SK-N-DZ (cell line): ENCODE results near the gene POLR2H.

Source experiments
- DNase-seq: peaks from one replicate; pipeline ENCODE4 v3.0.0-alpha.2; 2015; ENCODE audit warnings: low spot score
- small RNA-seq, 2 experiments: library from RNA; depleted of rRNA; stranded (forward); fragments of <200 nt; gene quantifications; one replicate each; pipeline ENCODE3, GENCODE V24; 2014

POLR2H gene

GRCh38 chr3:184387174-184387714 is 25.7 kb downstream of the POLR2H start:
- DNase-seq = no peak

GRCh38 chr3:184388164-184388935 is 26.8 kb downstream of the POLR2H start:
- DNase-seq = no peak

GRCh38 chr3:184388936-184389230 is 27.4 kb downstream of the POLR2H start:
- DNase-seq = no peak

GRCh38 chr3:184389384-184389783 is 27.9 kb downstream of the POLR2H start:
- no peak for DNase-seq

- no peak for DNase-seq
These were observed 28.5 kb downstream of the POLR2H start for GRCh38 chr3:184389935-184390528.

GRCh38 chr3:184391266-184391665 is 29.8 kb downstream of the POLR2H start:
- no peak for DNase-seq

GRCh38 chr3:184395320-184395660 is 33.8 kb downstream of the POLR2H start:
- no peak for DNase-seq

- no peak for DNase-seq
These were observed 37.9 kb downstream of the POLR2H start for GRCh38 chr3:184399410-184399809.

GRCh38 chr3:184405075-184406030 is 43.8 kb downstream of the POLR2H start:
- no peak for DNase-seq

GRCh38 chr3:184409331-184409926 is 47.9 kb downstream of the POLR2H start:
- no peak for DNase-seq

- DNase-seq = no peak
These were observed 48.5 kb downstream of the POLR2H start for GRCh38 chr3:184409946-184410500.

- no peak for DNase-seq
These were observed 53.1 kb downstream of the POLR2H start for GRCh38 chr3:184414418-184415202.

- DNase-seq = no peak
These were observed 53.6 kb downstream of the POLR2H start for GRCh38 chr3:184415203-184415490.

GRCh38 chr3:184417619-184418327 is 56.3 kb downstream of the POLR2H start:
- DNase-seq = peak; percentile 70

Small RNA genes lying within 50 kb of the gene (small RNA-seq; reads per million reads assigned to genes)
- gene SNORD66 = 26.8 to 747 reads per million in 2 experiments
